PFSK-1 (cell line): Measurements from ENCODE around the gene SH3RF1.

Experiments used
- POLR2AphosphoS5 ChIP-seq: IDR thresholded peaks from 2 replicates; pipeline ENCODE4 v1.6.1; 2012; ENCODE audit warnings: low read depth, mild to moderate bottlenecking, control low read depth, low read length, moderate library complexity
- SIN3A ChIP-seq: IDR thresholded peaks from 2 replicates; pipeline ENCODE4 v1.6.1; 2012; ENCODE audit warnings: mild to moderate bottlenecking, low read length, moderate library complexity, borderline replicate concordance; ENCODE audit not compliant: insufficient read depth

DNA sequence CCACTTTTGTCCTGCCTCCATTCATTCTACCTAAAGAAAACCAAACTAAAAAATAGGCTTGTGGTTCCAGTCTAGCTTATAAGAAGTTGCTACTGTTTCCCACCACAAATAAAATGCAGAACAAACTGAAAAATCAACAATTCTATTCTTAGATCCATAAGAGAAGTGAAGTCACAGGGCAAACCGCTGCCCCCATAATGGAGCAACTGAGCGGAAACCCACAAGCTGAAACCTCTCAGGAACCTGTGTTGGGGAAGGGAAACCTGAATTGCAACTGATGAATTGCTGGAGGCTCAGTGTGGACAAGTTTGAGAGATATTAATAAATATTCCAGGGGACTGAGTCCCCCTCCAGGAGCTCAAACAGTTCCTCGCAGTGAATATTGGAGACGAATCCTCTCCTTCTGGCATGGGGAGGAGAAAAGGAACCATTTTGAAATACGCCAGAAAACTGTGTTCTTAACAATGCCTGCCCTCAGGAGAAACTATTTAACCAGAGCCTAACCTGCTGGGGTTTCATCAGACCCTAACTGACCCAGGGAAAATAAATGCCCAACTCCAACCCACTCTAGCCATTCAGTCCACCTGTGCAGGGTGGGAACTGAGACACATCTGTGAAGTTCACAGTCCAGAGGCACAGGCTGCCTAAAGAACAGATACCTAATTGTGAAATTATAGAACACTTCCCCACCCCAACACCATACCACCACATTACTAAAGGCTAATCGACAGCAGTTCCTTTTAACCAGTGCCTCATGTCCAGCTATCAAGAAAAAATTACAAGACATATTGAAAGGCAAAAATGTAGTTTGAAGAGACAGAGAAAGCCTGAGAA, 22.8 kb upstream of the SH3RF1 start:
- TF ChIP-seq SIN3A (no peak), POLR2AphosphoS5 (no peak)
